Liver (tissue), 9 donors: ENCODE measurements around the gene CDC42SE1. TPM values are rescaled to one million over a fixed set of nuclear protein-coding genes. Genes with fewer than 3 reads are reported as not detected.
A peak's percentile ranks its signal among the peaks of the same experiment; 100 is the strongest.

Experiments used
- DNase-seq: peaks from one replicate; pipeline ENCODE4 v3.0.0-alpha.2; 2017; ENCODE audit warnings: low spot score
- H3K27ac ChIP-seq, 2 donors: one replicate each; pipeline ENCODE4 v1.7.0; 2013; ENCODE audit warnings: inconsistent platforms in 2 of 2, low read length in 2 of 2, control low read depth in 1 of 2, low read depth in 1 of 2, mild to moderate bottlenecking in 1 of 2
- H3K27me3 ChIP-seq, 4 donors: one replicate each; pipeline versions ENCODE4 v1.6.1 to v1.7.0; 2013; ENCODE audit warnings: low read length in 3 of 4, inconsistent platforms in 1 of 4, mild to moderate bottlenecking in 1 of 4, moderate library complexity in 1 of 4; ENCODE audit not compliant: control insufficient read depth in 4 of 4, insufficient read depth in 4 of 4
- H3K36me3 ChIP-seq, 4 donors: one replicate each; pipeline versions ENCODE4 v1.6.1 to v1.7.0; 2013; ENCODE audit warnings: low read length in 3 of 4, mild to moderate bottlenecking in 3 of 4, low read depth in 1 of 4, moderate library complexity in 1 of 4; ENCODE audit not compliant: control insufficient read depth in 4 of 4, insufficient read depth in 3 of 4
- H3K4me1 ChIP-seq, 4 donors: one replicate each; pipeline versions ENCODE4 v1.6.1 to v1.7.0; 2013; ENCODE audit warnings: low read length in 3 of 4, mild to moderate bottlenecking in 3 of 4, moderate library complexity in 1 of 4; ENCODE audit not compliant: control insufficient read depth in 4 of 4, insufficient read depth in 4 of 4
- H3K4me3 ChIP-seq, 3 donors: one replicate each; pipeline versions ENCODE4 v1.6.1 to v1.7.0; 2013; ENCODE audit warnings: low read length in 3 of 3, control low read depth in 1 of 3, low read depth in 1 of 3, mild to moderate bottlenecking in 1 of 3
- H3K9ac ChIP-seq, 2 donors: one replicate each; pipeline ENCODE4 v1.7.0; 2013; ENCODE audit warnings: low read length in 2 of 2, mild to moderate bottlenecking in 2 of 2, moderate library complexity in 2 of 2, control low read depth in 1 of 2, low read depth in 1 of 2
- H3K9me3 ChIP-seq, 4 donors: one replicate each; pipeline versions ENCODE4 v1.6.1 to v1.7.0; 2013; ENCODE audit warnings: low read length in 3 of 4; ENCODE audit not compliant: control insufficient read depth in 4 of 4
- ATF3 ChIP-seq: IDR thresholded peaks from 2 replicates; pipeline ENCODE4 v1.6.1; 2016; ENCODE audit warnings: antibody characterized with exemption
- CTCF ChIP-seq: fragments of 150-350 bp; IDR thresholded peaks from 2 replicates; pipeline ENCODE4 v1.5.1; 2017; ENCODE audit warnings: improper control_type of control experiment, low read depth, low read length; ENCODE audit not compliant: missing input control
- EGR1 ChIP-seq, 2 donors: IDR thresholded peaks; 2 replicates each; pipeline ENCODE4 v1.6.1; 2016 to 2018; ENCODE audit warnings: antibody characterized with exemption in 2 of 2, low read depth in 2 of 2
- FOXA1 ChIP-seq: IDR thresholded peaks from 2 replicates; pipeline ENCODE4 v1.6.1; 2016; ENCODE audit warnings: antibody characterized with exemption
- FOXA2 ChIP-seq: IDR thresholded peaks from 2 replicates; pipeline ENCODE4 v1.6.1; 2016; ENCODE audit warnings: antibody characterized with exemption
- GABPA ChIP-seq, 2 donors: IDR thresholded peaks in 1 of 2; conservative IDR thresholded peaks in 1 of 2; 2 replicates each; pipeline ENCODE4 v1.6.1; 2016; ENCODE audit warnings: antibody characterized with exemption in 2 of 2, mild to moderate bottlenecking in 1 of 2, moderate library complexity in 1 of 2
- HNF4A ChIP-seq, 2 donors: conservative IDR thresholded peaks; 2 replicates each; pipeline ENCODE4 v1.6.1; 2016; ENCODE audit warnings: antibody characterized with exemption in 2 of 2, mild to moderate bottlenecking in 2 of 2
- HNF4G ChIP-seq: IDR thresholded peaks from 2 replicates; pipeline ENCODE4 v1.6.1; 2016; ENCODE audit warnings: antibody characterized with exemption
- MAX ChIP-seq: IDR thresholded peaks from 2 replicates; pipeline ENCODE4 v1.6.1; 2016; ENCODE audit warnings: antibody characterized with exemption
- NR2F2 ChIP-seq: IDR thresholded peaks from 2 replicates; pipeline ENCODE4 v1.6.1; 2016; ENCODE audit warnings: antibody characterized with exemption
- RAD21 ChIP-seq, 2 donors: IDR thresholded peaks; 2 replicates each; pipeline ENCODE4 v1.6.1; 2016; ENCODE audit warnings: antibody characterized with exemption in 2 of 2, mild to moderate bottlenecking in 2 of 2
- REST ChIP-seq: IDR thresholded peaks from 2 replicates; pipeline ENCODE4 v1.6.1; 2016; ENCODE audit warnings: antibody characterized with exemption, mild to moderate bottlenecking
- RXRA ChIP-seq, 2 donors: IDR thresholded peaks; 2 replicates each; pipeline ENCODE4 v1.6.1; 2017 to 2018; ENCODE audit warnings: antibody characterized with exemption in 2 of 2, mild to moderate bottlenecking in 1 of 2
- TAF1 ChIP-seq: conservative IDR thresholded peaks from 2 replicates; pipeline ENCODE4 v1.6.1; 2016; ENCODE audit warnings: antibody characterized with exemption, mild to moderate bottlenecking
- YY1 ChIP-seq: IDR thresholded peaks from 2 replicates; pipeline ENCODE4 v1.6.1; 2016; ENCODE audit warnings: antibody characterized with exemption, mild to moderate bottlenecking
- ZBTB33 ChIP-seq: IDR thresholded peaks from 2 replicates; pipeline ENCODE4 v1.6.1; 2016; ENCODE audit warnings: antibody characterized with exemption
- WGBS: extraction: QIAGEN DNeasy Blood & Tissue Kit; methylation state at CpG from one replicate; pipeline ENCODE4 v1.1.7; 2013; 5-methylcytosine and 5-hydroxymethylcytosine counted together
- polyA plus RNA-seq, 2 donors: library from polyadenylated mRNA; stranded (reverse) in 1 of 2; unstranded in 1 of 2; fragments of 200-250 nt in 1 of 2; fragments of >200 nt in 1 of 2; fragmentation: Nextera tagmentation in 1 of 2; extraction: Ambion mirVana in 1 of 2; gene quantifications; one replicate each; pipeline versions ENCODE4 v1.2.1 to v1.2.3, GENCODE V29; 2013 to 2015
- total RNA-seq, 2 donors: library from RNA; depleted of rRNA; stranded (reverse); fragments of >200 nt; gene quantifications; one replicate each; pipeline ENCODE4 v1.2.3, GENCODE V29; 2014
- donor health status: healthy.
- donor health status: healthy.
- donor health status: healthy.
- donor health status: healthy.
- donor health status: healthy.

Gene CDC42SE1
- total and polyA plus RNA-seq, 4 donors: 9.5 to 28.1 (median 16.7) TPM

- peaks cover 4 to 45% (median 40%) of the 10 kb centered on the region in 4 donors for H3K36me3 ChIP-seq
- DNase-seq: no peak
- 78% methylated on average over 2 of the region's 2 CpGs for WGBS
These were observed 3.3 kb downstream of the CDC42SE1 start for GRCh38 chr1:151056149-151056548.

More at GRCh38 chr1:151056149-151056548, 3.3 kb downstream of the CDC42SE1 start:
- Histone ChIP-seq H3K4me1 (peaks cover 3 to 43% (median 31%) of the 10 kb centered on the region in 4 donors), H3K9ac (peak overlapping the region; percentile 3 to 60), H3K27ac (peak overlapping the region; percentile 36 to 94), H3K27me3 (no peaks in the 10 kb centered on the region), H3K9me3 (no peaks in the 10 kb centered on the region), H3K4me3 (no peak overlapping the region)
- no peak for TF ChIP-seq REST
- no peak for TF ChIP-seq NR2F2
- TF ChIP-seq GABPA (IDR thresholded peaks at IDR 0.05 in 1 of 2, conservative IDR thresholded peaks at IDR 0.05 in 1 of 2): no peak
- TF ChIP-seq CTCF: no peak
- no peak for TF ChIP-seq TAF1
- no peak for TF ChIP-seq YY1
- no peak for TF ChIP-seq RXRA (IDR thresholded peaks at IDR 0.05)
- no peak for TF ChIP-seq FOXA2
- no peak for TF ChIP-seq MAX
- TF ChIP-seq HNF4G: no peak
- no peak for TF ChIP-seq ATF3
- TF ChIP-seq RAD21 (IDR thresholded peaks at IDR 0.05): no peak
- no peak for TF ChIP-seq ZBTB33
- no peak for TF ChIP-seq EGR1 (IDR thresholded peaks at IDR 0.05; ENCODE audit: low read depth in 2 of 2)
- TF ChIP-seq FOXA1: no peak
- TF ChIP-seq HNF4A (conservative IDR thresholded peaks at IDR 0.05): no peak
